HFFc6 (cell line): Measurements from ENCODE around the gene TBX20. TPM values are rescaled to one million over a fixed set of nuclear protein-coding genes. Genes with fewer than 3 reads are reported as not detected.
"Not testable (repeated sequence)": the region's sequence is repeated elsewhere in the genome, so short reads cannot be mapped to it uniquely, and the experiment has no call there.

Experiments used
- DNase-seq: peaks from one replicate; pipeline ENCODE4 v3.0.0-alpha.2; 2018
- H3K27ac Mint-ChIP-seq: 2 replicates; pipeline ENCODE4 v1.8.0; 2020; ENCODE audit warnings: mild to moderate bottlenecking, mixed read lengths
- H3K27me3 Mint-ChIP-seq: 2 replicates; pipeline ENCODE4 v1.8.0; 2021; ENCODE audit warnings: mild to moderate bottlenecking, moderate library complexity, mixed read lengths; ENCODE audit not compliant: insufficient read depth
- H3K36me3 Mint-ChIP-seq: 2 replicates; pipeline ENCODE4 v1.8.0; 2021; ENCODE audit warnings: low read depth, mixed read lengths
- H3K4me1 Mint-ChIP-seq: 2 replicates; pipeline ENCODE4 v1.8.0; 2020; ENCODE audit warnings: low read depth, mixed read lengths
- H3K4me3 Mint-ChIP-seq: 2 replicates; pipeline ENCODE4 v1.8.0; 2020; ENCODE audit warnings: mild to moderate bottlenecking, moderate library complexity, mixed read lengths
- H3K9me3 Mint-ChIP-seq: 2 replicates; pipeline ENCODE4 v1.8.0; 2020; ENCODE audit warnings: mild to moderate bottlenecking, mixed read lengths
- total RNA-seq, 6 experiments: library from RNA; stranded (reverse); fragmentation: NEBNext Ultra II Directional; extraction: Animal tissue kit (Norgen Biotek cat#: 25700); gene quantifications; 2 replicates in 1 of 6; 3 replicates in 5 of 6; pipeline ENCODE4 v1.2.3, GENCODE V29; 2021
- TF ChIP-seq, protein P1 (sequence below): fragments of 200-600 bp; sonication (generic); IDR thresholded peaks from 2 replicates; pipeline ENCODE4 v1.5.0; 2021; ENCODE audit warnings: antibody characterized with exemption, mild to moderate bottlenecking

Gene TBX20
- total RNA-seq, 6 experiments from 2014 or later: not detected

DNA sequence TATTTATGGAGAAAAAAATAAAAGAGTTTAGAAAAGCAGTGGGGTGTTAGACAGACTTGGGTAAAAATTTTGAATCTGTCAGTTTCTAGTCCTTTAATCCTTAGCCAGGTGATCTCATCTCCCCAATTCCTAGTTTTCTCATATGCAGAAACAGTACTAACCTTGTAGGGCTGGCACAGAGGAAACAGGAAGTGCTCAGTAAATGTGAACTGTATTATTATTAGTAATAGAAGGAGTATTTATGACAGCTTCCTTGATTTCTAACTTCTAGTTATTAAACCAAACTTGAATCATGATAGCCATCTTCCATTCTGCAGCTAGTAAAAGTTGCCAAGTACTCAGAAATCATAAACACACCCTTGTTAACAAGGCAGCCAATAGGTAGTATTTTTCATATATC is 12.5 kb downstream of the TBX20 start:
- no peak for DNase-seq
- Mint-ChIP-seq H3K36me3 (no peaks in the 10 kb centered on the region), H3K4me3 (no peak overlapping the region), H3K27me3 (peaks cover 2% of the 10 kb centered on the region; the same call in 1 of the 2 replicates), H3K27ac (no peak overlapping the region), H3K4me1 (no peaks in the 10 kb centered on the region), H3K9me3 (no peaks in the 10 kb centered on the region)
- TF ChIP-seq, protein P1, sequence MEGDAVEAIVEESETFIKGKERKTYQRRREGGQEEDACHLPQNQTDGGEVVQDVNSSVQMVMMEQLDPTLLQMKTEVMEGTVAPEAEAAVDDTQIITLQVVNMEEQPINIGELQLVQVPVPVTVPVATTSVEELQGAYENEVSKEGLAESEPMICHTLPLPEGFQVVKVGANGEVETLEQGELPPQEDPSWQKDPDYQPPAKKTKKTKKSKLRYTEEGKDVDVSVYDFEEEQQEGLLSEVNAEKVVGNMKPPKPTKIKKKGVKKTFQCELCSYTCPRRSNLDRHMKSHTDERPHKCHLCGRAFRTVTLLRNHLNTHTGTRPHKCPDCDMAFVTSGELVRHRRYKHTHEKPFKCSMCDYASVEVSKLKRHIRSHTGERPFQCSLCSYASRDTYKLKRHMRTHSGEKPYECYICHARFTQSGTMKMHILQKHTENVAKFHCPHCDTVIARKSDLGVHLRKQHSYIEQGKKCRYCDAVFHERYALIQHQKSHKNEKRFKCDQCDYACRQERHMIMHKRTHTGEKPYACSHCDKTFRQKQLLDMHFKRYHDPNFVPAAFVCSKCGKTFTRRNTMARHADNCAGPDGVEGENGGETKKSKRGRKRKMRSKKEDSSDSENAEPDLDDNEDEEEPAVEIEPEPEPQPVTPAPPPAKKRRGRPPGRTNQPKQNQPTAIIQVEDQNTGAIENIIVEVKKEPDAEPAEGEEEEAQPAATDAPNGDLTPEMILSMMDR: no peak

DNA sequence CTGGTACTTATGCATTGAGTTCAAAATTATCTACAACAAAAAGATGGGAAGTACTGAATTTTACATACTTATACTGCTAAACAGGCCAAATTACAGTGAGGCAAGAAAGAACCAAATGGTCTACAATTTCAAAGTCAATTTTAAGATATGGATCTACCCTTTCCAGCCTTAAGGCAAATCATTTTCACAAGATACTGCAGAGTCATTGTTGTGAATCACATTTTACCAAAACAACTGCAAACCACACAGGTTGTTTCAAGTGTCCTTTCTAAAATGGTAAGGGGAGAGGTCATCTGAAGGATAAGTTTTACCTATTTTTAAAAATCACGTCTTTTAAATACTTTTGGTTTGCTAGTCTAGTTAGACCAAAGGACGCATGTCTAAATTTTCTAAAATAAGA is 12.9 kb downstream of the TBX20 start:
- not testable (repeated sequence) for DNase-seq, H3K27ac Mint-ChIP-seq, H3K4me1 Mint-ChIP-seq, H3K36me3 Mint-ChIP-seq, H3K27me3 Mint-ChIP-seq, H3K4me3 Mint-ChIP-seq, H3K9me3 Mint-ChIP-seq

DNA sequence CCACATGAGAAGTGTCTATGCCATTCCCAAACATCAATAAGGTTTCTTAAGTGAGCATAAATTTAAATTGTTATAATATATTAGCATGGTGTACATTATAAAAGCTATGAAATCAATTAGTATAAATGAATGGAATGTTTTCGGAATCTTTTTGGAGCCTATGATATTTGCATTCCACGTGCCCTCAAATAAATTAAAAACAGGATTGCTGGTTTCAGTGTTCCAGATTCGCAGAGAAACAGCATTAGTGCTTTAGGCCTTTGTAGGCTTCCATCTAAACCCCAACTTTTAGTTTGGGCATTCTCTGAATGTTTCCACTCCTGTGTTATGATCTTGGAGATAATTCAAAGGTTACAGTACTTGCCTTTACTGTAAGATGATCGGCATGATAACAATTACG is 15.4 kb downstream of the TBX20 start:
- not testable (repeated sequence) for H3K36me3 Mint-ChIP-seq, H3K9me3 Mint-ChIP-seq, H3K27me3 Mint-ChIP-seq, H3K4me3 Mint-ChIP-seq, DNase-seq, H3K4me1 Mint-ChIP-seq, H3K27ac Mint-ChIP-seq

DNA sequence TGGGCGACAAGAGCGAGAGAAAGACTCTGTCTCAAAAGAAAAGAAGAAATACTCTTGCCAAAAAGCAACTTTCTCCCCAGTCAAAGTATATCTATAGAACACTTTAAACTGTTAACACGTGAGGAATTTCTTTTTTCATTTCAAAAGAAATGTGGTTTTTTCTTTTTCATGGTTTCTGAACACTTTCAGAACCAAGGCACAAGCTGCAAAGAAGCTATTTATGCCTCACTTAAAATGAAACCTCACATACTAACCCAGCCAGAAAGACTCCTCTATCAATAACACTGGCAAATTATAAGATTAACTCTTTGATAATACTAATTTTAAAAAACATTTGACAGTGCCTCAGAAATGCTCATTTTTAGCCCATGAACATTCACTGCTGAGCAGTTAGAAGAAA is 20.9 kb downstream of the TBX20 start:
- peaks cover 2% of the 10 kb centered on the region; the same call in 1 of the 2 replicates for H3K27me3 Mint-ChIP-seq
- DNase-seq: no peak
- no peaks in the 10 kb centered on the region for H3K4me1 Mint-ChIP-seq
- H3K36me3 Mint-ChIP-seq: no peaks in the 10 kb centered on the region
- no peak overlapping the region for H3K4me3 Mint-ChIP-seq
- no peak overlapping the region for H3K27ac Mint-ChIP-seq
- TF ChIP-seq, protein P1: no peak
- H3K9me3 Mint-ChIP-seq: no peaks in the 10 kb centered on the region

DNA sequence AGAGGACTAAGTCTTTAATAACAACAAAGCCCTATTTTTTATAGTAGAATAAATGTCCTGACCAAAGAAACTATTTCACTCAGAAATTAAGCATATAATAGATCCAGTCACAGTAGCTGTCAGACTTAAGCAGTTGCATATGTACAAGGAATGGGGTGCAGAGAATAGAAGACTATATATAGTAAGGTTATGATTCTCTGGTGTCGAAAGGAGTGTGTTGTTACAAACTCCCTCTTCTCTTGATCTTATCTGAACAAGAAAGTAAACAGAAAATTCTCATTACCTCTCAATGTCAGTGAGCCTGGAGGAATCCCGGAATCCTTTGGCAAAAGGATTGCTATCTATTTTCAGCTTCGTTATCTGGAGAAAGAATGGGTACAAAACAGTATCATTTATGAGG is 22.7 kb downstream of the TBX20 start:
- not testable (repeated sequence) for DNase-seq, H3K27me3 Mint-ChIP-seq, H3K4me3 Mint-ChIP-seq, H3K4me1 Mint-ChIP-seq, H3K36me3 Mint-ChIP-seq, H3K27ac Mint-ChIP-seq, H3K9me3 Mint-ChIP-seq

DNA sequence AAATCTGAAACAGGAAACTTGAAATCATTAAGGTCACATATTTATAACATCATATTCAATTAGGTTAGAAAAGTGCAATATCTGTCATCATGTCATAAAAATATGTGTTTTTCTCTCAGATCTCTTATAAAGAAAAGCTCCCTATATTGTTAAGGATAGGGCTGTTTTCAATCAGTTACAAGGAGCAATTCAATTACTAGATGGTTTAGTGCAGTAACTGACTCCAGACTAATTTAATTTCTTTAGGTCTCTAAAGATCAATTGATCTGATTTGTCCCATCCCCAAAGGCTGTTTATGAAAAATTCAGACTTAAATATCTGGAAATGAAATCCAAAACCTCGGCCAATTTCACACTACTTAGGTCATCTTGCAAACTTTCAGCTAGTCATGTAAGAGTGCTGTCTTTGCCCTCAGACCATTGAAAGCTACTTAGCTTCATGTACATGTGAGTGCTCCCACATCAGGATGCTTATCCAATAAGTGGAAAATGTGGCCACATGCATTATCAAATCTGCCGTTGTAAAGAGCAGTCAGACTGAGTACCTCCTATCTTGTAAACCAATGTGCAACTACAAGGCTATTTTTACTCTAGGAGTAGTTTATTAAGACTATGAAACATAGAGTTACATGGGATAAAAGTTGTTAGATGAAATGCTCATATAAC is 24.7 kb downstream of the TBX20 start:
- H3K4me1 Mint-ChIP-seq, H3K27me3 Mint-ChIP-seq, H3K9me3 Mint-ChIP-seq, H3K36me3 Mint-ChIP-seq, DNase-seq, H3K27ac Mint-ChIP-seq, H3K4me3 Mint-ChIP-seq: not testable (repeated sequence)

DNA sequence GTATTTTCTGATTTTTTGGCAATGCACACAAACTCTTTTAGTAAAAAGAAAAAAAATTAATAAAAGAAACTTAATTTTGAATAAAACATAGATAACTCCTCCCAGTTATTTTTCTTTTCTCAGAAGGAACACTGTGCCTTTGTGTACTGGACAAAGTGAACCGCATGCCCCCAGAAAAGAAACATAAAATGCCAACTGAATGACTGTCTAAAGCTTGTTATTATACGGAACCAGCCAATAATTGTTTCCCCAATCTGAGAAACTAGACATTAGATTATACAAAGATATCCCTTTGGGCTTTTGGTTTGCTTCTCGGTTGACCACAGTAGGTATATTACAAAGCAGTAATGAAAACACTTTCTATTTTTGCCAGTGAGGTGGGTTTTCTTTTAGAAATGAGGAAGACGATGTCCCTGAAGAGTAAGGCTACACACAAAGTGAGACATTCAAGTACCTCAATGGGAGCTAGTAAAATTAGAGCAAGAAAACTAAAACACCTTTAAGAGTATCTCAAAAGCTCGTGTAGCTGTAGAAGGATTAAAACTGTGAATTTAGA is 25.3 kb downstream of the TBX20 start:
- H3K4me1 Mint-ChIP-seq, H3K9me3 Mint-ChIP-seq, H3K4me3 Mint-ChIP-seq, H3K27ac Mint-ChIP-seq, H3K27me3 Mint-ChIP-seq, DNase-seq, H3K36me3 Mint-ChIP-seq: not testable (repeated sequence)

DNA sequence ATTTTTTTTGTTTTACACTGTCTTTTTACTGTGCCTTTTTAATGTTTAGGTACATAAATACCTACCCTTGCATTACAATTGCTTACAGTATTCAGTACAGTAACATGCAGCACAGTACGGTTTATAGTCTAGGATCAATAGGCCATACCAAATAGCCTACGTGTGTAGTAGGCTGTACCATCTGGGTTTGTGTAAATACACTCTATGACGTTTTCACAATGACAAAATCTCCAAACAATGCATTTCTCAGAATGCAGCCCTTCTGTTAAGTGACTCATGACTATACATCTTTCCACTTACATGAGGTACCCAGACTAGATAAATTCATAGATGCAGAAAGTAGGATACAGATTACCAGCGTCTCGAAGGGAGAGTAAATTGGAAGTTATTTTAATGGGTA is 26.5 kb downstream of the TBX20 start:
- not testable (repeated sequence) for H3K9me3 Mint-ChIP-seq, H3K4me1 Mint-ChIP-seq, H3K27ac Mint-ChIP-seq, H3K27me3 Mint-ChIP-seq, H3K36me3 Mint-ChIP-seq, H3K4me3 Mint-ChIP-seq, DNase-seq

DNA sequence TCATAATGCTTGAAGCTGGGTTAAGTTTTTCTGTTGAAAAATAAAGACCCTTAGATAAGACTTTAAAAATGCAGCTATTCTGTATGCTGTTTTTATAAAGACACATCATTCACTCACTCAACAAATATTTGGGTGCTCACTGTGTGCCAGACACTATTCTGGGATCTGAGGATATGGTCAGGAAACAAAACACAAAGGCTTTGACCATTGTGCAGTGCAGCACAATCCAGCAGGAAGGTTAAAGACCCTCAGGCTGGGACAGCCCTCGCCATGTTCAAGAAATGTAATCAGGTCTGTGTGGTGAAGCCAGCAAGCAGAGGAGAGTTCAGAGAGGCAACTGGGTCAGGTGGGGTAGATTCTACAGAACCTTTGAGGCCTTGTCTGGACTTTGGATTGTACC is 31.5 kb downstream of the TBX20 start:
- not testable (repeated sequence) for H3K4me1 Mint-ChIP-seq, H3K9me3 Mint-ChIP-seq, H3K27me3 Mint-ChIP-seq, H3K36me3 Mint-ChIP-seq, H3K27ac Mint-ChIP-seq, DNase-seq, H3K4me3 Mint-ChIP-seq

DNA sequence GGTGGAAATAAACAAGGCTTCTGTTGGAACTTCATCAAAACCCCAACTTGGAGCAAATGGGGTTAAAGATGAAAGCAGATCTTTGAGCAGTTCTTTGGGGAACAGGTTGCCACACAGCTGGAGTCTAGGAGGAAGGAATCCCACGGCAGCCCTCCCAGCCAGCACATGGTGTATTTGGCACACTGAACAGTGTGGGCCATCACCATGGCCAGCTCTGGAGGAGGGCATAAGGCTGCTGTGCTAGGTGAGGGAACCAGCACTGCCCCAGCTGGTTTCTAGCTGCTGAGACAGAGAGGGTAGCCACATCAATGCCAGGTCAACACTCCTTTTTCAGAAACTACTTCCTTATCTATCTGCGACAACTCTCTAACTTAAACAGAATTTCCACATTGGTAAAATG is 33.7 kb downstream of the TBX20 start:
- not testable (repeated sequence) for H3K4me1 Mint-ChIP-seq, H3K27me3 Mint-ChIP-seq, H3K27ac Mint-ChIP-seq, H3K36me3 Mint-ChIP-seq, DNase-seq, H3K4me3 Mint-ChIP-seq, H3K9me3 Mint-ChIP-seq

DNA sequence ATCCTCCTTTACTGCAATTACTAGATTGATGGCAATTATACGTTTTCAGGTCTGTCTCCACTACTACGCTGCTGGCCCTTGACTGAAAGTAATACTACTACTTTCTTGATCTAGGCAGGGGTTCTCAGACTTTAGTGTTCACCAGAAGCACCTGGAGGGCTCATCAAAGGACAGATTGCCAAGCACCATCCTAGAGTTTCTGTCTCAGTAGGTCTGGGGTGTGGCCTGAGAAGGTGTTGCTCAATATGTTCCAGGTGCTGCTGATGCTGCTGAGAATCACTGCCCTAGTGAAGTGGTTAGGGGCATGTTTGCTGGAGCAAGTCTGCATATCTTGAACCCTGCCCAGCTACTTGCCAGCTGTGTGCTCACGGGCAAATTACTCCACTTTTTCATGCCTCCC is 37.9 kb downstream of the TBX20 start:
- not testable (repeated sequence) for H3K27ac Mint-ChIP-seq, H3K9me3 Mint-ChIP-seq, H3K36me3 Mint-ChIP-seq, H3K4me3 Mint-ChIP-seq, H3K27me3 Mint-ChIP-seq, DNase-seq, H3K4me1 Mint-ChIP-seq

DNA sequence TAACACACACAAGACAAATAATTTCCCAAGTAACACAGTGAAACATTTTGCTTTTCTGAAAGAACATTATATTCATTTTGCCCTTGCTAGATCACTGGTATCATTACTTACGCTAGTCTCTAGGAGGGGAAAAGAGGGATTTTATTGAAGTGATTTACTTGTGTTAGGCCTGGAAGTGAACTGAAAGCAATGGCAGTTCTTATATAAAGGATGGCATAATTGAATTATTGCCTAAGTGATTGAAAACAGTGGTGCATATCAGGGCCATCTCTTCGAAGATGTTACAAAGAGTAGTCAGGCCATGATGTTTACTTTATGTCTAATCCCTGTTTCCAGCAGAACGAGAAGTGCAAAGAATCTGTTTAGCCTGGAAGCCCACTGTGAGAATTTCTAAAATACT is 38.8 kb downstream of the TBX20 start:
- H3K36me3 Mint-ChIP-seq, H3K9me3 Mint-ChIP-seq, H3K4me1 Mint-ChIP-seq, DNase-seq, H3K27me3 Mint-ChIP-seq, H3K27ac Mint-ChIP-seq, H3K4me3 Mint-ChIP-seq: not testable (repeated sequence)
